ENCODE data around the gene RUFY3.
A peak's percentile ranks its signal among the peaks of the same experiment; 100 is the strongest.

The RUFY3 gene

GRCh38 chr4:70842761-70843435 lies 121.1 kb downstream of the RUFY3 start:
- DNase-seq = peak; percentile 20

- no peak for DNase-seq
These were observed 122.4 kb downstream of the RUFY3 start for GRCh38 chr4:70844180-70844579.

- DNase-seq = no peak
These were observed 127.5 kb downstream of the RUFY3 start for GRCh38 chr4:70849291-70849690.

GRCh38 chr4:70855464-70855863 lies 133.7 kb downstream of the RUFY3 start:
- no peak for DNase-seq
